ENCODE measurements around the gene SLC25A13.
A peak's percentile ranks its signal among the peaks of the same experiment; 100 is the strongest.

SLC25A13 gene

GRCh38 chr7:96221888-96222287, 100.0 kb downstream of the SLC25A13 start:
- no peak for TF ChIP-seq JUND (IDR thresholded peaks at IDR 0.05; ENCODE audit: low read depth)
- no peak for DNase-seq (ENCODE audit: low read depth in 1 of 2, low spot score in 1 of 2)

GRCh38 chr7:96219378-96220130, 102.3 kb downstream of the SLC25A13 start:
- in situ Hi-C loops (cut with HindIII; ENCODE audit: low pct_unique_long_range_greater_than_20kb, low sequenced_read_pairs) = no loop called here
- DNase-seq (ENCODE audit: low read depth in 1 of 2, low spot score in 1 of 2) = no peak
- TF ChIP-seq JUND (IDR thresholded peaks at IDR 0.05; ENCODE audit: low read depth) = no peak

More at GRCh38 chr7:96221888-96222287, 100.0 kb downstream of the SLC25A13 start:
- in situ Hi-C loops (cut with HindIII; ENCODE audit: low pct_unique_long_range_greater_than_20kb, low sequenced_read_pairs) = no loop called here

GRCh38 chr7:96218664-96219243, 103.1 kb downstream of the SLC25A13 start:
- DNase-seq (ENCODE audit: low read depth in 1 of 2, low spot score in 1 of 2) = no peak
- in situ Hi-C loops (cut with HindIII; ENCODE audit: low pct_unique_long_range_greater_than_20kb, low sequenced_read_pairs) = no loop called here
- no peak for TF ChIP-seq JUND (IDR thresholded peaks at IDR 0.05; ENCODE audit: low read depth)

- DNase-seq (ENCODE audit: low read depth in 1 of 2, low spot score in 1 of 2) = no peak
- no peak for TF ChIP-seq JUND (IDR thresholded peaks at IDR 0.05; ENCODE audit: low read depth)
- in situ Hi-C loops (cut with HindIII; ENCODE audit: low pct_unique_long_range_greater_than_20kb, low sequenced_read_pairs) = no loop called here
These were observed 104.8 kb downstream of the SLC25A13 start for GRCh38 chr7:96217147-96217546.

- TF ChIP-seq JUND (IDR thresholded peaks at IDR 0.05; ENCODE audit: low read depth) = no peak
- DNase-seq (ENCODE audit: low read depth in 1 of 2, low spot score in 1 of 2) = no peak
- in situ Hi-C loops (cut with HindIII; ENCODE audit: low pct_unique_long_range_greater_than_20kb, low sequenced_read_pairs) = no loop called here
These were observed 105.5 kb downstream of the SLC25A13 start for GRCh38 chr7:96216373-96216772.

GRCh38 chr7:96212474-96212873, 109.4 kb downstream of the SLC25A13 start:
- no peak for TF ChIP-seq JUND (IDR thresholded peaks at IDR 0.05; ENCODE audit: low read depth)
- peak in 1 of 2 experiments; percentile 43 for DNase-seq (ENCODE audit: low read depth in 1 of 2, low spot score in 1 of 2)

GRCh38 chr7:96211954-96212353, 109.9 kb downstream of the SLC25A13 start:
- DNase-seq (ENCODE audit: low read depth in 1 of 2, low spot score in 1 of 2) = no peak
- in situ Hi-C loops (cut with HindIII; ENCODE audit: low pct_unique_long_range_greater_than_20kb, low sequenced_read_pairs) = no loop called here

More at GRCh38 chr7:96212474-96212873, 109.4 kb downstream of the SLC25A13 start:
- in situ Hi-C loops (cut with HindIII; ENCODE audit: low pct_unique_long_range_greater_than_20kb, low sequenced_read_pairs) = no loop called here

GRCh38 chr7:96205665-96206064, 116.2 kb downstream of the SLC25A13 start:
- TF ChIP-seq JUND (IDR thresholded peaks at IDR 0.05; ENCODE audit: low read depth) = no peak
- DNase-seq (ENCODE audit: low read depth in 1 of 2, low spot score in 1 of 2) = no peak
- in situ Hi-C loops (cut with HindIII; ENCODE audit: low pct_unique_long_range_greater_than_20kb, low sequenced_read_pairs) = no loop called here

More at GRCh38 chr7:96211954-96212353, 109.9 kb downstream of the SLC25A13 start:
- TF ChIP-seq JUND (IDR thresholded peaks at IDR 0.05; ENCODE audit: low read depth) = no peak

GRCh38 chr7:96204601-96205000, 117.3 kb downstream of the SLC25A13 start:
- in situ Hi-C loops (cut with HindIII; ENCODE audit: low pct_unique_long_range_greater_than_20kb, low sequenced_read_pairs) = no loop called here
- no peak for DNase-seq (ENCODE audit: low read depth in 1 of 2, low spot score in 1 of 2)
- TF ChIP-seq JUND (IDR thresholded peaks at IDR 0.05; ENCODE audit: low read depth) = no peak

GRCh38 chr7:96203786-96204185, 118.1 kb downstream of the SLC25A13 start:
- DNase-seq (ENCODE audit: low read depth in 1 of 2, low spot score in 1 of 2) = no peak
- in situ Hi-C loops (cut with HindIII; ENCODE audit: low pct_unique_long_range_greater_than_20kb, low sequenced_read_pairs) = no loop called here
- no peak for TF ChIP-seq JUND (IDR thresholded peaks at IDR 0.05; ENCODE audit: low read depth)

- TF ChIP-seq JUND (IDR thresholded peaks at IDR 0.05; ENCODE audit: low read depth) = no peak
- DNase-seq (ENCODE audit: low read depth in 1 of 2, low spot score in 1 of 2) = no peak
- in situ Hi-C loops (cut with HindIII; ENCODE audit: low pct_unique_long_range_greater_than_20kb, low sequenced_read_pairs) = no loop called here
These were observed 119.8 kb downstream of the SLC25A13 start for GRCh38 chr7:96202102-96202501.

- no peak for TF ChIP-seq JUND (IDR thresholded peaks at IDR 0.05; ENCODE audit: low read depth)
- in situ Hi-C loops (cut with HindIII; ENCODE audit: low pct_unique_long_range_greater_than_20kb, low sequenced_read_pairs) = no loop called here
- DNase-seq (ENCODE audit: low read depth in 1 of 2, low spot score in 1 of 2) = no peak
These were observed 121.2 kb downstream of the SLC25A13 start for GRCh38 chr7:96200740-96201139.

- in situ Hi-C loops (cut with HindIII; ENCODE audit: low pct_unique_long_range_greater_than_20kb, low sequenced_read_pairs) = no loop called here
- DNase-seq (ENCODE audit: low read depth in 1 of 2, low spot score in 1 of 2) = no peak
- no peak for TF ChIP-seq JUND (IDR thresholded peaks at IDR 0.05; ENCODE audit: low read depth)
These were observed 122.5 kb downstream of the SLC25A13 start for GRCh38 chr7:96199421-96199820.

Data from T47D (cell line).